Ecto neural progenitor cell (in vitro differentiated cells): ENCODE measurements around the gene ERG.

Experiments
- DNase-seq: peaks from one replicate; pipeline ENCODE4 v3.0.0-alpha.2; 2018; ENCODE audit warnings: low spot score

Gene ERG

GRCh38 chr21:38358098-38358497 is 140.2 kb downstream of the ERG start:
- no peak for DNase-seq

GRCh38 chr21:38356883-38357625 is 141.2 kb downstream of the ERG start:
- no peak for DNase-seq

GRCh38 chr21:38355992-38356781 is 142.1 kb downstream of the ERG start:
- DNase-seq = peak; percentile 87

- no peak for DNase-seq
Measured at GRCh38 chr21:38355353-38355752, 142.9 kb downstream of the ERG start.

DNA sequence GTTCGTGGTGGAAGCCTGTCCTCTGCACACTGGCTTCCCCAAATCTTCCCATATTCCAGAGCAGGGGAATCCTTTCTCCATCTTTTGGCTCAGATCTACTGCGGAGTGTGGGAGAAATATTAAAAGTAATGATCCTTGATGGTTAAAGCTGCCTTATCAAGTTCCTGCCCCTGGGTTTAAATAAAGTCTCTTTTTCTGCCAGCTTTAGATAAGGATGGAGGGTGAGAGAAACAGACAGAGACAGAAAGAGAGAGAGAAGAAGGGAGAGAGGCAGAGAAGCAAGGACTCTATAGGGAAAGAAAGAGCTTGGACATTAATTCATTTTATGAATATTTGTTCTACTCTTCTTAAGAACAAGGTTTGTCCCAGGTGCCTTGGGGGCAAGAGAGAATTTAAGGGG is 143.5 kb downstream of the ERG start:
- no peak for DNase-seq

DNA sequence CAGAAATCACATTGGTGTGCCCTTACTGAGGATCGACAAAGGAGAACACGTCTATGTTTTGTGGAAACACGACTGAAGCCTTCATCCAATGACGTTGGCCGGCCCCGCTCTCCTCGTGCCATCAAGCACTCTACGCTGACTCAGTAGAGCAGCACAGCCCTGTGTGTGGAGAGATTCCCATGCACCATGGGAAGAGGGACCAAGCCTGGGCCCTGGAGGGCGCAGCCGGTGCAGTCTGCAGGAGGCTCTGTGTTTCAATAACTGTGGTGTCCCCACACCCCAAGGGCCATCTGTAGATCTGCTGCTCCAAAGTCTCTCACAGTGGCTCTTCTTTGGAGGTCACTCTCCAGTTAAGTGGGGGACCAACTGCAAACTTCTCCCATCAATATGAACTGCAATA is 144.0 kb downstream of the ERG start:
- no peak for DNase-seq

DNA sequence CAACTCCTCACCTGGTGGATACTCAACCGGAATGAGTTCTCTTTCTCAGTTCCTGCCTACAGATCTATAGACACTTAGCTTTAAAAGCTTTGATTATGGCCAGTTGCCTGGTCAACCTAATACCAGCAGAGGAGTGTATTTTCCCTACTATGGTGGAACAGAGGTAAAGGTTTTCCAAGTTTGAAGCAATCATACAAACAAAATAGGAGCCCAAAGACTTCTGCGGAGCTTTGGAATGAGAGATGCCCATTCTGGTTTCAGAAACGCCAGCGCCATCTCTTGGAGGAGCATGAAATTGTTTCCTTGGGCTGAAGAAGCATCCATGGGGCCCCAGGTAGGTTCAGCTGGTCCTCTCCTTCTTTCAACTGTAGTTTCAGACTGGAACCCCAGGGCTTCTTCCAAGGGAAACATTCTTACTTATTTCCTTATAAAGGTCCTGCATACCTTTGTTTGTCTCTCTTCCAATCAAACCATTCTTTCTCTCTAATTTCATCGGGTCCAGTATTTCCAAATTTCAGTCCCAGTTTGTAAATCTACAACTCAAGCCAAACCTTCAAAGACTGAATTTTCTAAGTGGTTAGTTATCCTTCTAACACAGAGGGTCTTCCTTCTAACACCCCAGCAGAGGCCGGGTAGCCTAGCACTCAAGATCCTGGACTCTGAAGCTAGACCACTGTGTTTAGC is 145.6 kb downstream of the ERG start:
- peak; percentile 62 for DNase-seq

DNA sequence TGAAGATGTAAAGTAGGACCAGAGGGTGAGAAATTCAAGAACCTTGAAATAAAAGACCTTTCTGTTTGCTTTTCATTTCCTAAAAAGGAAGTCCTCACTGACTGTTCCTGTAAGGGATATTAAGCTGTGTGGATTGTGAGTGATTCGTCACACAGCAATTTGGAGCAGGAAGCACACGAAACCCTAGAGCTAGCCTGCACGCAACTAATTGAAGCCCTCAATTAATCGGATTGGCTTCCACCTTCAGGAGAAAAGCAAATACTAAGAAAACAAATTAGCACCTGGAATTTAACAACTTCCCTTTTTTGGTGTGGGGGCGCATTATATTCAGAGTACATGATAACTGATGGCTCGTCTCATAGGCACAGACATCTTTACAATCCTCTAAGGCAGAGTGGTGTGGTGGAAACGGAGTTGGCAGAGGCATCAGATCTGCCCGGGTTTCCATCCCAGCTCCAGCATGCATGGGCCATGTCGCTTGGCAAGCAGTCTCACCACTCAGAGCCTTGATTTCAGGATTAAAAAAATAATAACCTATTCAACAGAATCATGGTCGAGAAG is 146.2 kb downstream of the ERG start:
- no peak for DNase-seq

GRCh38 chr21:38351176-38351959 is 146.9 kb downstream of the ERG start:
- no peak for DNase-seq

GRCh38 chr21:38350684-38351083 is 147.6 kb downstream of the ERG start:
- DNase-seq = no peak

GRCh38 chr21:38349977-38350376 is 148.3 kb downstream of the ERG start:
- DNase-seq = no peak

- DNase-seq = no peak
Measured at GRCh38 chr21:38349111-38349746, 149.0 kb downstream of the ERG start.

DNA sequence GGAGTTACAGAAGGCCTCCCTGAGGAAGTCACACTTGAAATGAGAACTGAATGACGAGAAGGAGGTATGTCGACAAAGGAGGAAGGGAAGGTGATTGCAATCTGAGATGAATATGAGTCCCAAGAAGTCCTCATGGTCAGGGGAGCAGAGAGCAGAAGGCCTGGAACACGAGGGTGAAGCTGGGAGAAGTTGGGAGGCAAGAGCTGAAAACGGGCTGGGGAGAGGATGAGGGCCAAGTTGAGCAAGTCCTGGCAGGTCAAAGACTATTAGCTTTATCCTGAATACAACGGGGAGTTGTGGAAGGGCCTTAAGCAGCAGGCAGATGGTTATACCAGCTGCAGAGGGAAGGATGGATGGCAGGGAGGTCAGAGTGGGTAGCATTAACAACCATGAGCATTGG is 152.0 kb downstream of the ERG start:
- DNase-seq = no peak

DNA sequence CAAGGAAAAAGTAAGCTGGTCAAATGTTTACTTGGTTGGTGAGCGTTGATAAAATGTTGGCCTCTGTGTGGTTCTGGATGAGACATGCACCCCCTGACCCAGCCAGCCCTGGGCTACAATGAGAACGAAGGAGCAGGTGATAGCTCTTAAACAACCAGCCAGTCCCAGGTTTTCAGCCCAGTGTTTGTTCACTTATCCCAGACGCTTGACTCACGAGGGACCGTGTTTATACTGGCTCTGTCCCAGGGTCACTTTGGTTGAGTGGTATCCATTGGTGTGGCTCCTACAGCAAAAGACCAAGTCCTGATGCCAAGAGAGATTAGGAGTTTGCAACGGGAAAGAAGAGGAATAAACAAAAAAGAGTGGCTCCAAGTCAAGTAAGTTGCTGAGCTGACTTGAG is 154.6 kb downstream of the ERG start:
- no peak for DNase-seq

GRCh38 chr21:38342739-38343138 is 155.5 kb downstream of the ERG start:
- no peak for DNase-seq

GRCh38 chr21:38341546-38342012 is 156.7 kb downstream of the ERG start:
- no peak for DNase-seq

DNA sequence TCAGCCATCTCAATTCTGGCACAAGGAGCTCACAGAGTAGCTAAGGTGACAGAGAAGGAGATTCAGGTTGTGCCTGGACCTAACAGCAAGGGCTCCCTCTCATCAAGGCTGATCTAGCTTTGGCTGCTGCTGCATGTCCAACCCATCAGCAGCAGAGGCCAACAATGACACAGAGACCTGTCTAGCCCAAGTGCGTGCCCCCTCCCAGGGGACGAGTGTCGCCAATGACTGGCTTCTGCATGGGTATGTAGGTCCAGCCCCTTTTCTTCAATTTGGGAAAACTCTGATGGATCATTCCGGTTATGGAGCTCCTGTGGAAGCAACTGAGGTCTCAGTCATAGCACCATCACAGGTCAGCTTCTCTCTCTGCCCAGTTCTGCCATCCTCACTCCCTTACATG is 158.1 kb downstream of the ERG start:
- DNase-seq = no peak

GRCh38 chr21:38337793-38338192 is 160.5 kb downstream of the ERG start:
- DNase-seq = no peak

- DNase-seq = no peak
Measured at GRCh38 chr21:38334866-38335265, 163.4 kb downstream of the ERG start.

GRCh38 chr21:38333301-38334272 is 164.7 kb downstream of the ERG start:
- no peak for DNase-seq
